ENCODE data around the gene CCL1.

- TF ChIP-seq POLR2A (IDR thresholded peaks at IDR 0.05) (no peak), CTCF (IDR thresholded peaks at IDR 0.05) (no peak)
Observed at GRCh38 chr17:34321964-34322363, 41.1 kb downstream of the CCL1 start.
